ENCODE results near the gene UBXN1.
"Not testable (repeated sequence)": the region's sequence is repeated elsewhere in the genome, so short reads cannot be mapped to it uniquely, and the experiment has no call there.

UBXN1 gene

DNA sequence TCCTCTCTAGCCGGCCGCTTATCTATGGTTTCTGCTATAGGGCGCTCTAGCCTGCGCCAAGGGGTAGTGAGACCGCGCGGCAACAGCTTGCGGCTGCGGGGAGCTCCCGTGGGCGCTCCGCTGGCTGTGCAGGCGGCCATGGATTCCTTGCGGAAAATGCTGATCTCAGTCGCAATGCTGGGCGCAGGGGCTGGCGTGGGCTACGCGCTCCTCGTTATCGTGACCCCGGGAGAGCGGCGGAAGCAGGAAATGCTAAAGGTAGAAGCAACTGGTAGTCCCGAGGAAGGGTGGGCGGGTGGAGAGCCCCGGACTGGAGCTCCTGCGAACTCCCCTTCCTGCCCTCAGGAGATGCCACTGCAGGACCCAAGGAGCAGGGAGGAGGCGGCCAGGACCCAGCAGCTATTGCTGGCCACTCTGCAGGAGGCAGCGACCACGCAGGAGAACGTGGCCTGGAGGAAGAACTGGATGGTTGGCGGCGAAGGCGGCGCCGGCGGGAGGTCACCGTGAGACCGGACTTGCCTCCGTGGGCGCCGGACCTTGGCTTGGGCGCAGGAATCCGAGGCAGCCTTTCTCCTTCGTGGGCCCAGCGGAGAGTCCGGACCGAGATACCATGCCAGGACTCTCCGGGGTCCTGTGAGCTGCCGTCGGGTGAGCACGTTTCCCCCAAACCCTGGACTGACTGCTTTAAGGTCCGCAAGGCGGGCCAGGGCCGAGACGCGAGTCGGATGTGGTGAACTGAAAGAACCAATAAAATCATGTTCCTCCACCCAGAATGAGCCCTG, 7.1 kb downstream of the UBXN1 start, which contains the start of the genes LBHD1 and UQCC3:
LBHD1 (minus strand) TSS at position 660 of the 782 bp plus-strand sequence. CDS start 2,236 bp downstream, outside the sequence.
UQCC3 (plus strand) TSS at position 66 of the 782 bp plus-strand sequence; CDS start at position 139, 73 bp downstream.
- ATAC-seq = peak; percentile 88 to 90

DNA sequence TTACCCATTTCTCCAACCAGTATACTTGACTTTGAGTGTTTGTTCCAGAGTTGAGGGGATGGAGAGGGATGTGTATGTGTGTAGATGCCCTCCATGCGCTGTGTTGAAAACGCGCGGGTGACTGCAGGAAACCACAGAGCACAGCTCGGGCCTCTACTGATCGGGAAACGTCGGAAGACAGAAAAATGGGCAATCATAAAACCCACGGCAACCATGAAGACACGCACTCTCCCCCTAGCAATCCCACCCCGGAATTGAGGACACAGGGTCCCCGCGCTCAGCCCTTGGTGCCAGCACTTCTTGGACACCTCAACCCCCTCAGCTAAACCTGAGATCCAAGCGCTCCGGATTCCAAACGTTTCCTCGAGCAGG, 7.7 kb downstream of the UBXN1 start:
- ATAC-seq = peak; percentile 3 to 8

DNA sequence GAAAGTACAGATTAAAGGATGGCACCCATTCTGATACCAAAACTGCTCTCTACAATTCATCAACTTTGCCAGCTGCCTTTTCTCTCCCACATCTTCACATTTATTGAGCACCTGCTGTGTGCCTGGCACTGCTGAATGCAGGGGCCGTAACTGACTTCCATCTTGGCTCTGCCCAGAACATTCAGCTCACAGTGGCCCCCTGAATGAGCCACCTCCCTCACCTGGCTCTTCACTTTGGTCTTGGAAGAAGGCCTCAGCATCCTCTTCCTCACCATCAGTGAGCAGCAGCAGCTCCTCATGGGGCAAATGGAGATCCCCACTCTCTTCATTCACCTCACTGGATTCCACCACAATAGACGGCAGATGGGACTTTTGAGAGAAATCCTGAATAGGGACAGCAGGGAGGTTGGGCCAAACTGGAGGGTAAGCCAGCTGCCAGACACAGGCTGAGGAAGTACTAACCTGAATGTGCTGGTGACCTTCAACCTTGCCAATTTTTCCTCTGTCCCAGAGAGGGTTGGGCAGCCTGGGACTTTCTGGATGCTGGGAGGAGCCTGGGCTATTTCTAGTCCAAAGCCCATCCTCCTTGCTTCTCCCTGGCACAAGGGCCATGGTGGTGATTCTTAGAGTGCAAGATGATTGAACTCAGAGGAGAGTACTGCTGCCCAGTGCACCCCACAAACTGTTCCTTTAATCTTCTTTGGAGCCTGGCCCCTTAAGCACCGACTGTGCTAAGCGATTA, 9.3 kb downstream of the UBXN1 start:
- no peak for ATAC-seq

DNA sequence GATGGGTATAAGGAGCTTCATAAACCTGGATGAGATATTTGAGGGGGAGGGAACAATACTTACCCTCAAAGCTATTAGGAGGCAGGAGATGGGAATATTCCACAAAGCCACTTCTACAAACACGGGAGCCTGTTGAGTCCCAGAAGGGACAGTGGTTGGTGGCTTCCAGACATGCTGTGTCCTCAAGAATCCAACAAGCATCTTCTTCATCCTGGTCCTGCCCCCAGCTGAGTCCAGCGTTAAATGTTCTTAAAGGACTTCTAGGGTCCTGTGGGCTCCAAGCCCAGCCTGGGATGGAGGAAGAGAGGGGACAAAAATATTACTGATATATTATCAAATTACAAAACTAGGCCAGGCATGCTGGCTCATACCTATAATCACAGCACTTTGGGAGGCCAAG, 11.4 kb downstream of the UBXN1 start:
- no peak for ATAC-seq

DNA sequence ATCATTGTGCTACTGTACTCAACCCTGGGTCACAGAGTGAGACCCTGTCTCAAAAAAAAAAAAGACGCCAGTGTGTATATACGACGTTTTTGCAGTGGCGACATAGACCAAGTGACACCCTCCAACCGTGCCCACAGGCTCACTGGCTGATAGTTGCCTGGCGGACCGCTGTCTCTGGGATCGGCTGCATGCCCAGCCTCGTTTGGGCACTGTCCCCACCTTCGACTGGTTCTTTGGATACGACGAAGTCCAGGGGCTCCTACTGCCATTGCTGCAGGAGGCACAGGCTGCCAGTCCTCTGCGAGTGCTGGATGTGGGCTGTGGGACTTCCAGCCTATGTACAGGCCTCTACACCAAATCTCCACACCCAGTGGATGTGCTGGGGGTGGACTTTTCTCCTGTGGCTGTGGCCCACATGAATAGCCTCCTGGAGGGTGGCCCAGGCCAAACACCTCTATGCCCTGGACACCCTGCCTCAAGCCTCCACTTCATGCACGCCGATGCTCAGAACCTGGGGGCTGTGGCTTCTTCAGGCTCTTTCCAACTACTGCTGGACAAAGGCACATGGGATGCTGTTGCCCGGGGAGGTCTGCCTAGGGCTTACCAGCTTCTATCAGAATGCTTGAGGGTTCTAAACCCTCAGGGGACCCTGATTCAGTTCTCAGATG, 12.5 kb downstream of the UBXN1 start:
- no peak for ATAC-seq

DNA sequence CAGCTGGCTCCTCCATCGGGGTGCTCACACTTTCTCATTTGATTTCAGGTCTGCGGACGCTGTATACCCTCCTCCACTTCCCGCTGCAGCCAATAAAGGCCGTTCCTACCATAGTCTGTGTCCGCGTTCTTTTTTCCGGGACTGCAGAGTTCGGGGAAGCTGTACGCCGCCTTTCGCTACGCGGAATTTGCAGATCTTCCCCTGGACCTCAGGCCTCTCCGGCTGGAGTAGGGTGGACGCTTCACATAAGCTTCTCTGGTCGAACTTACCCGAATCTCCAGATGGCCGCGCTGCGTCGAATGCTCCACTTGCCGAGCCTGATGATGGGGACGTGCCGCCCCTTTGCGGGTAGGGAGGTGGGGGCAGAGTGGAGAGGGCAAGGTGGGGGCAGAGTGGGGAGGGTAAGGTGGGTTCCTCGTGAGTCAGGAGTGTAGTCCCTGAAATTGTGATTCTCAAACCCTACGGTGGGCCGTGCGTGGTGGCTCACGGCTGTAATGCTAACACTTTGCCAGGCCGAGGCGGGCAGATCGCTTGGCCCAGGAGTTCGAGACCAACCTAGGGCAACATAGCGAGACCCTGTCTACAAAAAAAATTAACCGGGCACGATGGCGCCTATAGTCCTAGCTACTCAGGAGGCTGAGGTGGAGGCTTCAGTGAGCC, 13.1 kb downstream of the UBXN1 start:
- ATAC-seq = peak; percentile 33 to 38

DNA sequence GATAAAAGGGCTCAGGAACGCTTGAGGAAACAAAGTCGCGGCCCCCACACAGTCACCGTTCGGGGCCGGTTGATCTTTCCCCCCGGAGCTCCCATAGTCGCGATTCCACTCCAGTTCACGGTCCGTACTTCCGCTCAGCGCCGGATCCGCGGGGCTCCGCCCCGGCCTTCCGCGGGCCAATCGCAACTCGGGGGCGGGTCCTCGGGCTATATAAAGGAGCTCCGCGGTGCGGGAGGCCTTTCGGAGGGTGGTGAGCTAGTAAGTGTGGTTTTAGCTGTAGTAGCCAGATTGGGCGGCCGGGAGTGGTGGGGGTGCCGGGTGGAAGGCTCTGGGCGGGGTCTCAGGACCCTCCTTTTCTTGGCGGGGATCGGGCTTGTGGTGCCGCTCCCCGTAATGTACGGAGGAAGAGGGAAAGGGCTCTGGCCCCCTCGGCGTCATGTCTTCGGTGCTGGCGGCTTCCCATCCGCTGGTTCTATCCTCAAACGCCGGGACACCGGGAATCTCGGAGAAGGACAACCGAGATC, 13.7 kb downstream of the UBXN1 start, which contains the start of the genes C11orf98 and CSKMT:
C11orf98 (minus strand) TSS at position 136 of the 524 bp plus-strand sequence; CDS start at position 95, 41 bp downstream.
CSKMT (plus strand) TSS at position 238 of the 524 bp plus-strand sequence. CDS start 568 bp downstream, outside the sequence.
- peak; percentile 92 for ATAC-seq

DNA sequence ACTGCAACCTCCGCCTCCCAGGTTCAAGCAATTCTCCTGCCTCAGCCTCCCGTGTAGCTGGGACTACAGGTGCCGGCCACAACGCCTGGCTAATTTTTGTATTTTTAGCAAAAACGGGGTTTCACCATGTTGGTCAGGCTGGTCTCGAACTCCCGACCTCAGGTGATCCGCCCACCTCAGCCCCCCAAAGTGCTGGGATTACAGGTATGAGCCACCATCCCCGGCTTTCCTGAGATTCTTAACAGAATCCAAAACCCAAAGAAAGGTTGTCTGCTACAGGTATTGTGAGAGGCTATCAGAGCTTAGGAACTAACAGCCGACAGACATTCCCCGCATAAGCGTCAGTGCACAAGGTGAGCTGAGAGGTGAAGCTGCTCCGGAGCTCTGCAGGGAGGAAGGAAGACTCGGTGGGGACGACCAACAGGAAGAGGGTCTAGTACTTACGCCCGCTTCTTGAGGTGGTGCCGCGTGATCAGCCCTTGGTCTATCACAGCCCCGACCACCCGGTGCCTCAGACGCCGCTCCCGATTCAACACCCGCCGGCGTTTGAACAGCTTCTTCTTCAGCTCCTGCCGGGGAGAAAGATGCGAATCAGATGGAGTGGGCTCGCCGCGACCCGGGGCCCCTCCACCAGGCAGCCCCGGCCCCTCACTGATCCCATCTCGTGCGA, 14.3 kb downstream of the UBXN1 start:
- peak; percentile 55 to 67 for ATAC-seq

DNA sequence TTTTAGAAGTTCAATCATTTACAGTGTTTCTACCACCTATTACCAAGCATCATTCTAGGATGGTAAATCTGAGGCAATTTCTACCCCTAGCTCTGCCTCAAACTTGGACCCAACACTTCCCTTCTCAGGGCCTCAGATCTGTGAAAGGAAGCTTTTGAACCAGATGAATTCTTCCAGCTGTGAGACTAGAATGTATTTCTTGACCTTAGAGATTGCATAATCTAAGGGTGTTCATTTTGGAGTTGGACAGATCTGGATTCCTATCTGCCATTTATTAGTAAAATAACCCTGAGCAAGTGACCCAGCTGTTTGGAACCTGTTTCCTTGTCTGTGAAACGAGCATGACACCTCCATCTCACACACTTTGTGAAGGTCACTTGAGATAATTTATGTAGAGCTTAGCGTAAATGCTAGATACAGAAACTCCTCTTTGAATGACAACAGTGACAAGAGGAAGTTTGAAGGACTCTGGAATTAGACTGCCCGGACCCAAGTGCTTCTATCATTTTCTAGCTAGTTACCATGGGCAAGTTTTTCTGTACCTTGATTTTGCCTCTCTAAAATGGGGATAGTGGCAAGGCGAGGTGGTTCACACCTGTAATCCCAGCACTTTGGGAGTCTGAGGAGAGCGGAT, 22.0 kb downstream of the UBXN1 start:
- ATAC-seq = no peak

DNA sequence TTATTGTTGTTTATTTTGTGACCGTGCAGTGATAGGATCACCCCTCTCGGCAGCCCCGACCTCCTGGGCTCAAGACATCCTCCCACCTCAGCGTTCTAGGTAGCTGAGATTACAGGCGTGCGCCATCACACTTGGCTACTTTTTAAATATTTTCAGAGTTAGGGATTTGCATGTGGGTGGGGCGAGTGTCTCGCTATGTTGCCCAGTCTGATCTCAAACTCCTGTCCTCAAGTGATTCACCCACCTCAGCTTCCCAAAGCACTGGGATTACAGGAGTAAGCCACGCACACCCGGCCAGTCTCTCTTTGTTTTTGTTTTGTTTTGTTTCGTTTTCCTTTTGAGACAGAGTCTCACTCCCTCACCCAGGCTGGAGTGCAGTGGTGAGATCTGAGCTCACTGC, 24.6 kb downstream of the UBXN1 start:
- no peak for ATAC-seq

DNA sequence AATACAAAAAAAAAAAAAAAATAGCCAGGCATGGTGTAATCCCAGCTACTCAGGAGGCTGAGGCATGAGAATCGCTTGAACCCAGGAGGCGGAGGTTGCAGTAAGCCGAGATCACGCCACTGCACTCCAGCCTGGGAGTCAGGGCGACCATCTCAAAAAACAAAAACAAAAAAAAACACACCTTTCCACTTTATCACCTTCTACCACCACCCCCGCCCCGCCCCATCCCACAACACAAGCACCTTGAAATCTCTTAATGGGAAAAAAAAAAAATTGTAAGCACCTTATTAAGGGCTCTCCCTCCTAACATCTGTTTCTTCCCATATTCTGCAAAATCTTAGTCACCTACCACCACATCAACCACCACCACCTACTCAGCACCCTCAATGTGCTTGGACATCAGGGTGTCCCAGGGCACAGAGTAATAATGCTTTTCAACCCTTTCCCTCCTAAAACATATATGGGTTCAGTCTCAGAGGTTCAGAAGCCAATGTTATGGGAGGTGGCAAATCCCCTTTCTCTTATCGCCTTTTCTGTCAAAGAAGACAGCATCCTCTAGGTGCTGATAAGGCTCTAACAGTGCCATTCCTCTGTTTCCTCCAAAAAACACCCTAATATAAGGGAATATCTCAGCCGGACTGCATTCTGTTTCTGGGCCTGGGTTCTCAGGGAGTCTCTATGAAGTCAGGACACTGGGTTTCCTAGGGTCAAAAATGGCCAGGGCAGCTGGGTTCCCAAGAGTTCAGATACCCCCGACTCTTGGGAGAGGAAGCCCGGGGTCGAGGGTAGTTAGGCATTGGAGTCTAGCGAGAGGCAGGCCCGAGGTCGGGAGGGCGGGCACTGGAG, 26.5 kb downstream of the UBXN1 start:
- no peak for ATAC-seq

DNA sequence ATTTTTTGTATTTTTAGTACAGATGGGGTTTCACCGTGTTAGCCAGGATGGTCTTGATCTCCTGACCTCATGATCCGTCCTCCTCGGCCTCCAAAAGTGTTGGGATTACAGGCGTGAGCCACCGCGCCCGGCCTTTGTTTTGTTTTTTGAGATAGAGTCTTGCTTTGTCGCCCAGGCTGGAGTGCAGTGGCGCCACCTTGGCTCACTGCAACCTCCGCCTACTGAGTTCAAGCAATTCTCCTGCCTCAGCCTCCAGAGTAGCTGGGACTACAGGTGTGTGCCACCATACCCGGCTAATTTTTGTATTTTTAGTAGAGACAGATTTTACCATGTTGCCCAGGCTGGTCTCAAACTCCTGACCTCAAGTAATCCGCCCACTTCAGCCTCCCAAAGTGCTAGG, 28.6 kb downstream of the UBXN1 start:
- ATAC-seq = not testable (repeated sequence)

DNA sequence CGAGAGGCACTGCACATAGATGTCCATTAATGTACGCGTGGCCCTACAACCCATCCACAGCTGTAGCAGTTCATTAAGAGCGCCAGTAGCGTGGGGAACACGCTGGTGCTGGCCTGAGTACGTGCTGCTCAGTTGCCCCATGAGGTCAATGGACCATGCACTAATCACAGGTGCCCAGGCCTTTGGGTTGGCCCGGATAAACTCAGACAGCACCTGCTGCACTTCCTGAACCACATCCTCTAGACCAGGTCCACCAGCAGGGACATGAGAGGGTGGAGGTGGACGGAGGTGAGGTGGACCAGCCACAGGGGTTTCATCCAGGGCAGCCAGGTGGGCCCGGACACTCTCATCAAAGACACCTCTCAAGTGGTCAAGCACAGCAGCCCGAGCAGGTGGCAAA, 29.4 kb downstream of the UBXN1 start:
- ATAC-seq = no peak

DNA sequence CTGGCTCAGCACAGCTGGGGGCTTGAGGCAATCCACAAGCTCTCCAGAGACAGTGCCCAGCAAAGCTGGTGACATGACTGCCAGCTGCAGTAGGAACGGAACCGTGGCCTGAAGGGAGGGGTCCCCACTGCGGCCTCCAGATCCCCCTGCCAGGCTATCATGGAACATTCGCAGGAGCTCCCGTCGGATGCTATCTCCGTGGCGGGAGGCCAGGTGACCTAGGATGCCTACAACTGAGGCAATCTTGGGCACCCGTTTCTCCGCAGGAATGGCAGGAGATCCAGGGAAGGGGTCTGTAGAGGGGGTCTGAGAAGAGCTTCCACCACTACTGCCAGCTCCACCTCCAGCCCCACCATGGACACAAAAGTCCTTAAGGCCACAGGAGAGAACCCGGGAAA, 29.9 kb downstream of the UBXN1 start:
- no peak for ATAC-seq

DNA sequence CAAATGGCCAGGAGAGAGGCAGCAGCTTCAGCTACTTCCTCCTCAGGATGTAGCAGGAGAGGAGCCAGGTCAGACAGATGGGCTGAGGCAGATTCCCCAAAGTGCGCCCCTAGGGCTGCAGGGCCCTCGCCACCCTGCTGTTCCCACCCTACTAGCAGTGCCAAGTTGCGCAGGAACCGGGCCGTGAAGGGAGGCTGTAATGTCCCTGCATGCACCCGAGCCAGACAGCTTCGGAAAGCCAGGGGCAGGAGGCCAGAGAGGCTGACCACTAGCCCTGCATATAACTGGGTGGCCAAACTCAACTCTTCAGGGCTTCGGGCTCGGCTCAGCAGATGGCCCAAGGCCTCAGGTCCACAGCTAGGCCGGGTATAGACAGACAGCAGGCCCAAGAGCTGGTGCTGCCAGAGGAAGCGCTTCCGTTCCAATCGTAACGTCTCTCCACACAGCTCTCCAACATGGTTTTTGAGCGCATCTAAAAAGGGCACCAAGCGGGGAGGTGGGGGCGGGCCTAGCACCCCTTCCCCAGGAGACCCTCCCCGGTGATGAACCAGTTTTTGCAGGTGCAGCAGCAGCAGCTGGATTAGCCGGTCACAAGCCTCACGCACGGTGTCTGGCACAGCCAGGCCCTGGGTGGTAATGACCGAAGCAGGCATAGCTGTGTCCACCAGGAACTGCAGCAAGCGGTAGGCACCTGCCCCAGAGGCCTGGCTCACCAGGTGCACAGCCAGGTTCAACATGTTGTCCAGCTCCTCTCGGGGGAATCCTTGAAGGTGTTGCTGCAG, 30.5 kb downstream of the UBXN1 start:
- ATAC-seq = no peak

DNA sequence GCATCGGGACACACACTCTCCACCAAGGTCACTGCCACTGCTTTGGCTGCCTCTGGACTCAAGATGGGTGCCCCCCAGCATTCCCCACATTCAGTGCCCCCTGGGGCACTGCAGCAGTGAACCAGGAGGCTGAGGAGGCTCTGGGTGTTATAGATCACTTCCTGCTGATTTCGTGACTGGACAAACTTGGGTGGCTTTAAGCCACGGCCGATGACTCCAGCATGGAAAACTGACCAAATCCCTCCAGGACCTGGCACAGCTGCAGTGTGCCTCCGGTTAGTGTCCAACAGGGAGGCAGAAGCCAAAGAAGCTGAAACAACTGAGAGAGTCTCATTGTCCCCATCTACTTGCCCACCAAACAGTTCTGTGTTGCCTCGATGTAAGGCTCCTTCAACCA, 31.3 kb downstream of the UBXN1 start:
- ATAC-seq = no peak

DNA sequence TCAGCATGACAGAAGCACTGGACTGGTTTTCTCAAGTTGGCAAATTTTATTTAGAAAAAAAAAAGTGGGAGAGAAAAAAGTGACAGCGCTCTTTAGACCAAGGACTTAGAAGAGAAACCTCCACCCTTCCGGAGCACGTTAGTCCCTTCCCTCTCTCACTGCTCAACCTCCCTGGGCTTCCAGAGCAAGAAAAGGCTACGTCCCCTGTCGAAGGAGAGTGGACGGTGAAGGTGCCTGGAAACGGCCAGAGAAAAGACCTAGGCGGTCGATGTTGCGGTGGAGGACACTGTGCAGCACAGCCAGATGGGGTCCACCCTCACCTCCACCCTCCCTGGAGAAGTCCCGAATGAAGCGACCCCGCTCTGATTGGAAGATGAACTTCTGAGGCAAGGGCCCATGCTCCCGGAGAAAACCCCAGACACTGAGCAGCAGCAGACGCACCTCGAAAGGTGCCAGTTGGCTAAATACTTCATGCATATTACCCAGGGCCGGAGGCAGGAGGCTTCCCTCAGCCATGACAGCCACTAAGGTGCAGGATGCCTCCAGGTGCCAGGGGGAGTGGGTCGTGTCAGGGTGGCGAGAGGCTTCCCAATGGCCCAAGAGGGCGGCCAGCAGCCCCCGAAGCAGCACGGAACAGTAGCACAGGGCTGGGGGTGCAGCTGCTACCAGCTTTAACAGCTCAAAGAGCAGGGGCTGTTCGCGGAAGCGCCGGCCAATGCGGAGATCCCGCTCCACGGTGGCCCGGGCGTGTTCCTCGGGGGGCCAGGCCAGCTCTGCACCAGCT, 31.9 kb downstream of the UBXN1 start:
- no peak for ATAC-seq

Measured in activated CD4-positive, CD25-positive, alpha-beta regulatory T cell treated with anti-CD3 and anti-CD28 coated beads, Interleukin-2, amount 50 U/mL, for 24 hours (primary cell).